Right lobe of liver (tissue), 4 donors: ENCODE measurements around the gene DDX47.
A peak's percentile ranks its signal among the peaks of the same experiment; 100 is the strongest.

Source experiments
- POLR2A ChIP-seq: fragments of 450-650 bp; IDR thresholded peaks from one replicate; pipeline ENCODE4 v1.6.1; 2017; ENCODE audit warnings: antibody characterized with exemption, mild to moderate bottlenecking
- TF ChIP-seq, protein P1 (sequence below), 4 donors: fragments of 200-600 bp in 3 of 4; fragments of 450-650 bp in 1 of 4; IDR thresholded peaks; one replicate each; pipeline versions ENCODE4 v1.5.1 to v1.8.0; 2016 to 2022; ENCODE audit warnings: antibody characterized with exemption in 4 of 4, mild to moderate bottlenecking in 2 of 4
- donor health status: DM: no; HTN: no; CAD: no.
- donor health status: DM: no; HTN: no; CAD: no.
- donor health status: DM: no; HTN: yes; CAD: no.

GRCh38 chr12:12807970-12808702, 5.0 kb upstream of the DDX47 start:
- TF ChIP-seq, protein P1, sequence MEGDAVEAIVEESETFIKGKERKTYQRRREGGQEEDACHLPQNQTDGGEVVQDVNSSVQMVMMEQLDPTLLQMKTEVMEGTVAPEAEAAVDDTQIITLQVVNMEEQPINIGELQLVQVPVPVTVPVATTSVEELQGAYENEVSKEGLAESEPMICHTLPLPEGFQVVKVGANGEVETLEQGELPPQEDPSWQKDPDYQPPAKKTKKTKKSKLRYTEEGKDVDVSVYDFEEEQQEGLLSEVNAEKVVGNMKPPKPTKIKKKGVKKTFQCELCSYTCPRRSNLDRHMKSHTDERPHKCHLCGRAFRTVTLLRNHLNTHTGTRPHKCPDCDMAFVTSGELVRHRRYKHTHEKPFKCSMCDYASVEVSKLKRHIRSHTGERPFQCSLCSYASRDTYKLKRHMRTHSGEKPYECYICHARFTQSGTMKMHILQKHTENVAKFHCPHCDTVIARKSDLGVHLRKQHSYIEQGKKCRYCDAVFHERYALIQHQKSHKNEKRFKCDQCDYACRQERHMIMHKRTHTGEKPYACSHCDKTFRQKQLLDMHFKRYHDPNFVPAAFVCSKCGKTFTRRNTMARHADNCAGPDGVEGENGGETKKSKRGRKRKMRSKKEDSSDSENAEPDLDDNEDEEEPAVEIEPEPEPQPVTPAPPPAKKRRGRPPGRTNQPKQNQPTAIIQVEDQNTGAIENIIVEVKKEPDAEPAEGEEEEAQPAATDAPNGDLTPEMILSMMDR (IDR thresholded peaks at IDR 0.05) = no peak
- peak; percentile 25 for TF ChIP-seq POLR2A
